GM18511 (cell line): ENCODE measurements around the gene ELFN1.

Experiments used
- ATAC-seq: cut with Tn5 transposase; IDR thresholded peaks from one replicate; pipeline ENCODE4 v1.9.1; 2021; ENCODE audit warnings: mild to moderate bottlenecking, moderate library complexity; ENCODE audit not compliant: unreplicated experiment

The ELFN1 gene

DNA sequence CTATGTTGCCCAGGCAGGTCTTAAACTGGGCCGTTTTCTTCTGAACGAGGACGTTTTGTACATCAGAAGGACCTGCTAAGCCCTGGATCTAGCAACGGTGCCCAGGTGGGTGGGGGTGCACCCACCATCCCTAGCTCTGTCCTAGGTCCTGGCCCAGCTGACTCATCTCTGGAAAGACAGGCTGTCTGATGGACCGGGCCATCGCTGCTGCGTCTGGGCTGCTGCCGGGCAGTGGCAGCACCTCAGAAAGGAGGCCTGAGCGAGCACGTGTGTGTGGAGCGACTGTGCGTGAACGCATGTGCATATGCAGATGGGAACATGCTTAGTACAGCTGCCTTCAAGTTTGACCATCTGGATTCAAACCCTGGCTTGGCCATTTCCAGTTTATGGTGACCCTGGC is 7.3 kb upstream of the ELFN1 start:
- ATAC-seq: no peak

DNA sequence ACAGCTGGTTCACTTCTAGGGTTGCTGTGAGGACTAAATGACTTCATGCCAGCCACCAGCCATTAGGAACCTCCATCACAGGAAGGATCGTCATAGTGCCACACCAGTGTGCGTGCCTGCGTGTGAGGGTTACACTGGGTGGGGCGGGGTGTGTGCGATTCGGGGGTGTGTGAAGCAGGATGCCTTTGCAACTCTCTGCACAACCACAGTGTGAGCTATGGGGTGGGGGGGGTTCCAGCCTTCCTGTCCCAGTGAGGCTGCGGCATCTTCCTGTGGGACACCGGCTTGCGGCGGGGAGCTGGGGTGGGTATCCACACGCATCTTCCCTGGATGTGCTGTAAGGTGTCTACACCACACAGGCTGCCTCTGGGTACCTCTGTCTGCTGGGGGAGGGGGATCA is 6.9 kb upstream of the ELFN1 start:
- no peak for ATAC-seq

DNA sequence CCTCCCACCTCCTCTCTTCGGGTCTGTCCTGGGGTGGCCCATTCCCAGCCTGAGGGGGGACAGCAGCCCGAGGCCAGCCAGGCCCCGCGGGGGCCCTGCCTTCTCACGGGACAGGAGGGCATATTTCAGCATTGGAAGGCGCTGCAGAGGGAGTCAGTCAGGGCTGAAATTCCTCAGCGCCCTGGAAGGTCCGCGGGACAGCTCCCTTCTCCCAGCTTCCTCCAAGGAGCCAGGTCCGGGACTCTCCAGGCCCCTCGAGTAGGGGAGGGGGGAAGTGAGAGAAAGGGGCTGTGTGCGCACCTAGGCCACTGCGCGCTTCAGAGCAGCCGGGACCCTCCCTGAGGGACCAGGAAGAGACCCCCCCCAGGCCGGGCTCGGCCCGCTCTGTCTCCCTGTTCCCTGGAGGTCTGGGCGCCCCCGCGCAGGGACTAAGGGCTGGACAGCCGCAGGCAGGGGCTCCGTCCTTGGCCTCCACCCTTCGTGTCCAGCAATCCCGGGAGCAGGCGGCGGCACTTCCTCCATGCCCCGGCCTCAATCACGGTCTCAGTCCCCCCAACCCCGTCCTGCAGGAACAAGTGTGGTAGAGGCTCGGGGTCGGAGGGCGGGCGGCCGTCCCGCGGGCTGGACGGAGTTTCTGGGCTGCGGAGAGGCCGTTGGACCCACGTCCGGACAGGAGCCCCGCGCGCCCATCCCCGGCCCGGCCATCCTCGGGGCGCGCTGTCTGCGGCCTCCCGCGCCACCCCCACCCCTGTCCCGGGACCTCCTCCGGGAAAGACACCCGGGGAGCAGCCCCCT is 6.0 kb upstream of the ELFN1 start:
- ATAC-seq: no peak

DNA sequence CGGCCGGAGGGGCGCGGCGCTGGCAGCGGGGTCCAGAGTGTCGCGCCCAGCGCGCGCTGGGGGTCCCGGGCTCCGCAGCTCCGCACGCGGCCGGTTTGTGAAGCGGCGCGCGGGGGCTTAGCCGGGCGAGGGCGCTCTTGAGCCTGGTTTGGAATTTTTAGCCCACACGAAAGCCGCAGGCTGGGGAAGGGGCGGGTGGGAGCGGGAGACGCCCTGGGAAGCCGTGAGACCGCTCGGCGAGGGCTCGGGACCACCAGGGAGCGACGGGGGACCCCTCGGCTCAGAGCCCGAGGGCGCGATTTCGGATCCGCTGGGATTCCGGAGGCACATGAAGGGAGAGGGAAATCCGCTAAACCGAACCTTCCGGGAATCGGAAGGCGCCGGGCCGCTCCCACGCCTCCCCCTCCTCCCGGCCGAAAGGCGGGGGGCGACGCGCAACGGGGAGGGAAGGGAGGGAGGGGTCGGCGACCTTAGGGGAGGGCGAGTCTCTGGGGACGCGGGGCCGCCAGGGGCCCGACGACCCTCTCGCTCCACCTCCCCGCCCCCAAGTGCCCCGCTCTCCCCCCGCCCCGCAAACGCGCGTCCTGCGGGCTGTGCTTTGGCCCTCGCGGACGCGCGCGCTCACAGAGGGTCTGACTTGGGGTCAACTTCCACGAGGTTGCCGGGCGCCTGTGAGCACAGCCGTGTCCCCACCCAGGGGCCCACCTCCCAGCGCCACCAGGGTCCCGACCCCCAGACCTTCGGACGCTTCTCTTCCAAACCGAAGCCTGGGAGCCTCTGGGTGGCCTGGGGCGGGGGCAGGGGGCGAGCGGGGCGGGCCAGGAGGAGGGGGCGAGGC is 5.1 kb upstream of the ELFN1 start:
- no peak for ATAC-seq

DNA sequence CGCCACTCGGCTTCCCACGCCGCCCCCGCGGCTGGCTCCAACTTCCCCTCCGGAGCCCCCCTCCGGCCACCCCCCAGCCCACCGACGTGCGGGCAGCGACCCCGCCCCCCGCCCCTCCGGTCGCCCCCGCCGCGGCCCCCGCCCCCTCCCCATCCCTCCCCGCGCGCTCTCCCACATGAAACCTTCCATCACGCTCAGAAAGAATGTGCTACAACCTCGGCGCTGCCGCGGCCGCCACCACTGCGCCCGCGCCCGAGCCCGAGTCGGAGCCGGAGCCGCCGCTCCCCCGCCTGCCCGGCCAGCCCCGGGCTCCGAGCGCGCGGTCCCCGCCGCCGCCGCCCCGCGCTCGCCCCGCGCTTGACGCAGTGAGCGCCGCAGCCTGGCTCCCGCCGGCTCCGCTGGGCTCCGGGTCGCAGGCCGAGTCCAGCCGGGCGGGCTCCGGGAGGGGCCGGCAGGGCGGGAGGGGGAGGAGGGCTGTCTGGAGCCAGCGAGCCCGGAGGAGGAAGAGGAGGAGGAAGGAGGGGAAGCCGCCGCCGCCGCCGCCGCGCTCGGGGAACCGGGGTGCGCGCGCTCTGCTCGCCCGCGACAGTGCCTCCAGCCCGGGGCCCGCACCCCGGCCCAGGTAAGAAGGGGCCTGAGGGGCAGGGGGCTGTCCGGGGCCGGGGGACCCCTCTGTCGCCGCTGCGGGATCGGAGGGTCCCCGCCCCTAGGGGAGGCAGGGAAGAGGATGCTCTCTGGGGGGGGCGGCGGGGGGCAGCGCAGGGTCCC is 4.3 kb upstream of the ELFN1 start:
- ATAC-seq: no peak

DNA sequence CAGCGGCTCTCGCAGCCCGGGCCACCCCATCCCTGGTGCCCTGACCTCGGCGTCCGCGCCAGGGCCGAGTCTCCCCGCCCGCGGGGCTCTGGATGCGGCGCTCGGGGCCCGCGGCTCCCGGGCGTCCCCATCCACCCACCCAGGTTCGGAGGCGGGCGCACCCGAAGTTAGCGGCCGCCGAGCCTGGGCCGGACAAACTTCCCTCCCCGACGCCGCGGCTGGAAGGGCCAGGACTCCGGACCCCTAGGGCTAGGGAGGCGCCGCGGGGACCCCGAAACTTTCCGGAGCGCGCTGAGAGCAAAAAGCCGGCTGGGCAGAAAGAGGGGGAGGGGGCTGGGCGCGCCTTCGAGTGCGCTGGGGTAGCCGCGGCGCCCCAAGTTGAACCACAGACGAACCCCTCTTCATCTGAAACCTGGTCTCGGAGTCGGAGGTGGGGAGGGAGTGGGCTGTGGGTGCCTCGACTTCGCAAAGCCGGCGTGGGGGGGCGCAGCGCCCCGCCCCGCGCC is 3.7 kb upstream of the ELFN1 start:
- ATAC-seq: no peak

DNA sequence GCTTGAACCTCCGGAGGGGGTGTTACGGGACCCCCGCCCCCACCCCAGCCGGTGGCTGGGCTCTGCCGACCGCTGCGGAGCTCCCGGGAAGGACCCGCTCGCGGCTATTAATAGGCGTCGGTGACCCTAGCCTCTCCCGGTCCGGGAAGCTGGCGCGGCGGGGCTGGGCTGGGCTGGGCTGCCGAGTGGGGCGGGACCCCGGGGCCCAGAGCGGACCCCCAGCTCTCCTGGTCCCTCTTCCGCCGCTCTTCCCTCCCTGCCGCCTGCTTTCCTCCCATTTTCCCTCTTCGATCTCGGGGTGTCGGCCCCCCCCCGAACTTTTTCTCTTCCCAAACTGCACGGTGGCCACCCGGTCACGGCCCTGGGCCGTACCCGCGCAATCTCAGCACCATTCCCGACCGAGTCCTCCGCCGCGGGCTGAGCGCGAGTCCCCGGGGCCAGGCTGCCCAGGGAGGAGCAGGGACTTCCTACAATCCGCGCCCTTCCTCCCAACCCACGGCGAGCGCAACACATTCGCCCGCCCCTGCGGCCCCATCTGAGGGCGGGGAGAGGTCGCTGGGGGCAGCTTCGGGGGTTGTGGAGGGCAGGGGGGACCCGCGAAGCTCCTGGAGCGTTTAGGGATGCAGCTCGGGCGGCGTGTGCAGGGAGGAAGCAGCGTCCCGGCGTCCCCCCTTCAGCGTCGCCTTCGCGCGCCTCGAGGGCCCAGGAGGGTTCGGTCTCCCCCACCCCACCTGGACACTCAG is 3.1 kb upstream of the ELFN1 start:
- no peak for ATAC-seq

DNA sequence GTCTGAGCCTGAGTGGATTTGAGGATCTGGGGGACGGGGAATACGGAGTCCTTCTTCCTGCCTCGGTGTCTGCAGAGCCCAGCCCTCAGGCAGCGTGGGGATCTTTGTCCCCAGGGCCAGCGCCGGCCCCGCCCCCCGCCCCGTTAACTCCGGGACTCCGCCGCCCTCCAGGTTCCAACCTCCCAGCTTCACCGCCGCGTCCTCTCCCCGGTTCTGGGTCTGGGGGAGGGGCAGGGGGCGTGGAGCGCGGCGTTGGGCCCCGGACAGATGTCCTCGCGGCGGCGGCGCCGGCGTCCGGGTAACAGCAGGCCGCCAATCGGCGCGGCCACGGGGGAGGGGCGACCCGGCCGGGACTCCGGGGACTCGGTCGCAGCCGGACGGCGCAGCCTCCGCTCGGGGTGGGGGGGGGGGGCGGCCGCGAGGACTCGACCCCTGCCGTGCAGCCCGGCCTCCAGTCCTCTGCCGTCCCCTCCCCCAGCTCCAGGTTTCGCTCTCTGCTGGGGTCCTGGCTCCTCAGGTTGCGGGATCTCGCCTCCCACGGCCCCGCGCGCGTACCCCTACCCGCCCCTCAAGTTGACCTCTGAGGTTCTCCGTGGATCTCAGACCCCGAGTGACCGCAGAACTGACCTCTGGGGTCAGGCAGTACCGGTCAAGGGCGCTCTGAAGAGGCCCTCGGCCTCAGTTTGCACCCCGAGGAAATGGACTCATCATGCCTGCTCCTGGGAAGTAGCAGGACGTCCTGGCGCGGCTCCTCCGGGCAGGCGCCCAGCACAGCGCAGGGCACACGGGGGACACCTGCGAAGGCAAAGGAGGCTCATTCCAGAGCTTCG is 2.3 kb upstream of the ELFN1 start:
- no peak for ATAC-seq

DNA sequence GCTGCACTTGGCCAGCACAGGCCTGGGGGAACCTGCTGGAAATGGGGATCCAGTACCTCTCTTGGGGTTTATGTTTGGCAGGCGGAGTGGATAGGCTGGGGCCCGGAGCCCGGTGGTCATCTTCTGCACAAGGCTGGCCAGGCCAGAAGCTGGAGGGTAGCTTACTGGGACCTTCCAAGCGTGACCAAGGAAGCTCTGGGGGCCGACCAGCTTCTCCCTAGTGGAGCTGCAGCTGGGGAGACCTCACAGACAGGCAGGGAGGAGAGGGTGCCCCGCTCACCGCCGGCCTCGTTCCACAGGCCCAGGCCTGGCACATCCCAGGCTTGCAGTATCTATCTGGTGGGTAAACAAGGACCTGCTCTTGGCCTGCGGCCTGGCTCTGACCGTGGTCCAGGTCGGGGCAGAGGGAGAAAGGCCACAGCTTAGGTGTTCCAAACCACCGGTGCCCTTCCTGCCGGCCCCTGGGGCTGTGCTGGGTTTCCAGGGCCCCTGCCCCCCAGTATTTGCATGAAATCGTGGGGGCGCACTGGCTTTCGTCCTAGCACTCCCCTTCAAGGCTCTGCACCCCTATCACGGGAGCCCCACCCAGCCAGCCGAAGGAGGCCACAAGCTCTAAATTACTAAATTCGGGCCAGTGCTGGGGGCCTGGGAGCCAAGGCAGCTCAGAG is 1.5 kb upstream of the ELFN1 start:
- no peak for ATAC-seq

DNA sequence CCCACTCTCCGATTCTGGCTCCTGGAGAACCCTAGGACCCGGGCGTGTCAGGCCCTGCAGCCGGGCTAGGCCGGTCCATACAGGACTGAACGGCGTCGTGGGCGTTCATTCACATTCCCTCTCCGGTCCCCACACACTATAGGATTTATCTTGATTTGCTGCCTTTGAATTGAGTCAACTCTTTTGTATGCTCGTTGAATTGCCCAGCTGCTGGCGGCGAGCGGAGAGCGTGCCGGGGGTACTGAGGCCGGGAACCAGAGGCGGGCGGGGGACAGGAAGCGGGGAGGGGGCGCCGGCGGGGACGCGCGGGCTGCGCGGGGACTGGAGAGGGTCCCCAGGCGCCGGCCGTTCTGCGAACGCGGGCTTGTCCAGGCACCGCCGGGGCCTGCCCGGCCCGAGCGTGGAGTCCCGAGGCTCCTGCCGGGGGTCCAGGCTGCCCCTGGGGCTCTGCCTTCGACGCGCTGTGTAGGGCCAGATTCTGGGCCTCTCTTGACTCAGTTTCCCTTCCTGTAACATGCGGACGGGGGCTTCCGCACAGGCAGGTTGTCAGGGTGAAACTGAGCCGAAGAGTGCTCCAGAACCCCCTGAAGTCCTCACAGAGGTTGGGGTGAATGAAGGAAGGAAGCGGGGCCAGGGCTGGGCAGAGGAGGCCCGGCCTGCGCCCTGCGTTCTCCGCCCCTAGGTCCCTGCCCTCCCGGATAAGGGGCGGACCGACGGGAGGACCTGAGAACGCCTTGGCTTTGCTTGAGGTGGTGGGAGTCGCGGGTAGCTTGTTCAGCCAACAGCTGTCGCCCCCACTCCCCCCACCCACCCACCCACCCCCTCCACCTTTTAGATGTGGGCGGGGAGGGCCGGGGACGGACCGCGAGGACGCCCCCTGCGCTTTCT is 769 bp upstream of the ELFN1 start:
- ATAC-seq: no peak

DNA sequence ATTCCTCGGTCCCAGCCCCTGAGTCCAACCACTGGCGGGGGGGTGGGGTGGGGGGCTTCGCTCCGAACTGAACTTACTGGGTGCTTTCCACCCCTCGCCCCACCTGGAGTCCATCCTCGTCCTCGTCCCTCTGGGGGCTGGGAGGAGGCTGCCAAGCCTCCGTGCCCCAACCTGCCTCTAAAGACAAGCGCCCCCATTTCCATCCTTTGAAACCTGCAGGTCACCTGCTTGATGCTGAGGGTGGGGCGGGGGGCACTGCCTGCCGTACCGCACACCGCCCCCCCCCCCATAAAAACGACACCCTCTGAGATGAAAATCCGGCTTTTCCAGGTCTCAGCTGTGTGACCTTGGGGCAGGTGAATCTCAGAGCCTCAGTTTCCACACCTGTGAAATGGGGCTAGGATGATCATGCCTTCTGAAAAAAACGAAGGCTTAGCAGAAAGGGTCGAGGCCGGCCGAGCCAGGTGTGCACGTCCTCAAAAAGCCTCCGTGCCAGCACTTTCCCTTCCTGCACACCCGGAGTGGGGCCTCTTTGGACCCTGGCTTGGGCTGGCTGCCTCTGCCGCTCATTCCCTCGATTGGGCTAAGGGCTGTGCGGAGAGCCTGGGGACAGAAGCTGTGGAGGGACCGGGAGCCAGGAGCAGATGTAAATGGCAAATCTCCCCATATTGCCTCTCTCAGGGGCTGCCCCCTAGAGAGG is 967 bp downstream of the ELFN1 start:
- no peak for ATAC-seq

DNA sequence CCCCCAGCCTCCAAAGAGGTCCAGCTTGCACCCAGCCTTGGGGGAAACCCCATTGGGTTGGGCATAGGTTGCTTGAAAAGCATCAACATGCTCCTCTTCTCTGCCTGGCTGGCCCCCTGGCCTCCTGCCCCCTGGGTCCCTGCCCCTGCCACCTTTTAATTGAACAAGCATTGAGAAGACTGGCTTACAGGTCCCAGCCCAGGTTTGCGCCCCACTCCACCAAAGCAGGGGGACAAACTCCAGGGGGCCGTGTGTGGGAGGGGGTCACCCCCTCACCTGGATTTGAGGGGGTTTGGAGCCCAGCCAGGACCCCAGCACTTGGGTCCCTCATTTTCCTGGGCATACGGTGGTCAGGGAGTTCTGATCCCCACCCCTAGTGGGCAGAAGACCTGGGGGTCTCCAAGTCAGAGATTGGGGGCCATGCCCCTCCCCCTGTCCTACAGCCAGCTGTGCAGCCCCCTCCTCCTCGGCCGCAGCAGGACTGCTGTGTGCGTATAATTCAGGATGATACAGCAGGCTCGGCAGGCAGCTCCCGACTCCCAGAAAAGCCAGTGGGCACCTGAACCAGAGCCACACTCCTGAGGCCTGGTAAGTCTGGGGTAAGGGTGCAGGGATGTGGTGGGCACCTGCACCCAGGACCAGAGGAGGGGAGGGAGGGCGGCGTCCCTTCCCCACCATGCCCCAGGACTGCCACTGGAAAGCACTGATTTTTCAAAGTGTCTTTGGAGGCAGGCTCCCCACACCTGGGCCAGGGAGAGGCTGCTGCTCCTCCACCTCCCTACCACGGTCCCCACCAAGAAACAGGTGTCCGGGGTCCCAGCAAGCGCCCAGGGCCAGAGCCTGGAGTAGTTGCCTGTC is 1.7 kb downstream of the ELFN1 start:
- no peak for ATAC-seq

DNA sequence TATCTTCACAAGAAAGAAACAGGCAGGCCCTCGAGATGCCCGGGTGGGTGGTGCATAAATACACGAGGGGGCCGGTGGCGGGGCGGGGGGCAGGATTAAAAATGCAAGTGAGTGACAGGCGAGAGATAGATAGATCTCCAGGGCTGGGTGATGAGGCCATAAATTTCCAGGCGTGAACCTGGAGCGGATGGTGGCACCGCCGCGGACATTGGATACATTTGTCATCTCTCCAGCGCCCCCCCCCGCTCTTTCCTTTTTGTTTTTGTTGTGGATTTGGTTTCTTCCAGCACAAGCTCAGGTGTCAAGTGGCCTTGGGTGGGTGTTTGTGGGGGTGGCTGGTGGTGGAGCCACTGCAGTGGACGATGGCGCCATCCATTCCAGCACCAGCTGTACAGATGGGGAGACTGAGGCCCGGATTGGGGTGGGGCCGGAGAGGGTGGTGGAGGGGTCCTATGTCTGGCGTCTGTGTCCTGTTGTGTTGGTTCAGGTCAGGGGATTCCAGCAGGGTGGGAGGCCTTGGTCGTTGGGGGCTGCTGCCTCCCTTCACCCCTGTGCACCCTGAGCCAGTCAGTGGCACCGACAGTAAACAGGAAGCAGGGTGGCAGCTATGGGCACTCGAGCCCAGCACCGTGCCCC is 2.9 kb downstream of the ELFN1 start:
- ATAC-seq: no peak

DNA sequence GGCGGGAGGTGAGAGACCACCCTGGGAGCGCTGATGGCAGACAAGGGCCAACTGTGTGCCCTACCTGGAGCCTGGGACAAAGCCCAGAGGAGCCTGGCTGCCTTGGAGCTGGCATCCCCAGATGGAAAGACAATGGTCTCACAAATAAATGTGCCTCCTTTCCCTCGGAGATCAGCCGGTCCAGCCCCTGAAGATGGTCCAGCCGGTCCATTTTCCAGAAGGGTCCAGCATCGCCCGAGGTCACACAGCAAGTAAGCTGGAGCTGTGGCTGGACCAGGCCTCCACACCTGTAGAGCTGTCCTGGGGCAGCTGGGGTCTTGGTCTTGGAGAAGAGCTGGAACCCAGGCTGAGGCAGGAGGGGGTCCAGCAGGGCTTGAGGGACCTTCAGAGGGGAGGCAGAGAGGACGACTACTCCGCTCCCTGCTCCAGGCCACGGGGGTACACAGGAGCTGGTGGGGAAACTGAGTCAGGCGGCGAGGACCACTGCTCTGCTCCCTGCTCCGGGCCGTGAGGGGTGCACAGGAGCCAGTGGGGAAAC is 3.6 kb downstream of the ELFN1 start:
- ATAC-seq: no peak

DNA sequence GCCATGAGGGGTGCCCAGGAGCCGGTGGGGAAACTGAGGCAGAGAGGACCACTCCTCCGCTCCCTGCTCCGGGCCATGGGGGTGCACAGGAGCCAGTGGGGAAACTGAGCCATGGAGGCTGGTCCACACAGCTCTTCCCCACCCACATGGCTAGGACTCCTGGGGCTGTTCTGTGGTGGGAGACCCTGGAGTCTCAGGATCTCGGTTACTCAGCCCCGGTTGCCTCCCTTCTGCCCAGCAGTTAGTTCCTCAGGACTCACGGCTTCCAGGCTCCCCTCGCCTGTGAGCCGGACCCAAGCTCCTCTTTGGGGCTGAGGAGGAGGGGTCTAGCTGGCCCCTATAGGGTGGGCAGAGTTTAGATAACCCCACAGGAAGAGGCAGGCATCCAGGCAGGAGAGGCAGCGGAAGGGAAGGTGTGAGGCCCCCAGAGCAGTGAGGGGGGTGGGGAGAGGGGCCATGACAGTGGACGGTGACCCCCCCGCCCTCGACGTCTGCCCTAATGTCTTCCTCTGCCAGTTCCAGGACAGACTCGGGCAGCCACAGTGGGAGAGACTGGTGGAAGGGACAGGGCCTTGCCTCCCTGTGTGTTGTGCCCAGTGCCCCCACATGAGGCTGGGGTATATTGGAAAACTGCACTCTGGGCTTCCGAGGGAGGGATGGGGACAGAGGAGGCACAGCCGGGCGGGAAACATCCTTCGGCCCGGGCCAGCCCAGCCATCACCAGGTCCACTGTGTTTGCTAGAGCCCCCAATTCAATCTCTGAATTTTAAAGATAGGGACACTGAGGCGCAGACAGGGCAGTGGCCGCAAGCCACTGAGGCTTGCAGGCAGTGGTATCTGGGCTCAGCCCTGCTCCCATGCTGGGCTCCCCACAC is 4.3 kb downstream of the ELFN1 start:
- ATAC-seq: no peak
